Measurements from ENCODE around the gene ROR1. TPM values are rescaled to one million over a fixed set of nuclear protein-coding genes. Genes with fewer than 3 reads are reported as not detected.

The ROR1 gene
- total and polyA plus RNA-seq, 10 of the 15 experiments (the other 5 are each of a cell fraction or from before 2014, with no cell fraction given), result 0.02 to 0.08 (median 0.05) TPM; not detected in 6

DNA sequence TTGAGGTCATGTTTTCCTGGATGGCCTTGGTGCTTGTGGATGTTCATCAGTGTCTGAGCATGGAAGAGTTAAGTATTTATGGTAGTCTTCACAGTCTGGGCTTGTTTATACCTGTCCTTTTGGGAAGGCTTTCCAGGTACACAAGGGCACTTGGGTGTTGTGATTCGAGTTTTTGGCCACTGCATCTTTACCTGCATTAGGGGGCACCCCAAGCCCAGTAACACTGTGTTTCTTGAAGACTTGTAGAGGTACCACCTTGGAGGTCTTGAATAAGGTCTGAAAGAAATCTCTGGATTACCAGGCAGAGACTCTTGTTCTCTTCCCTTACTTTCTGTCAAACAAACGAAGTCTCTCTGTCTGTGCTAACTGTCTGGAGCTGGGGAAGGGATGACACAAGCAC is 34.4 kb upstream of the ROR1 start (continued):
- TF ChIP-seq POLR2AphosphoS5 (IDR thresholded peaks at IDR 0.05; ENCODE audit: low read length) (no peak), ZBTB4 (CRISPR knock-in tag; IDR thresholded peaks at IDR 0.05) (no peak), HDAC2 (IDR thresholded peaks at IDR 0.05) (no peak)

DNA sequence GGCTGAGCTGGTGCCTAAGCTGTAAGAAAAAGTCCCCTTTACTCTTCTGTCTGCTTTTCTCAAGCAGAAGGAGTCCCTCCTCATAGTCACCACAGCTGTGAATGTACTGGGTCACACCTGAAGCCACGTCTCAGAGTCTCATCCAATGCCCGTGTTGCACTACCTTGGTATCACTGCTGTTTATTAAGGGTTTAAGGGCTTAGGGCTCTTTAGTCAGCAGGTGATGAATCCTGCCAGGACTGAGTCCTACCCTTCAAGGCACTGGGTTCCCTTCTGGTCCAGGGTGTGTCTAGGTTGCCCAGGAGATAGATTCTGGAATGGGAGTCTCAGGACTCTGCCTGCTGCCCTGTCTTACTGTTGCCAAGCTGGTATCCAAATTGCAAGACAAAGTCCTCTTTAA is 33.4 kb upstream of the ROR1 start:
- Histone ChIP-seq H3K36me3 (ENCODE audit: control insufficient read depth in 2 of 2, insufficient read depth in 2 of 2, low read length in 1 of 2) (no peaks in the 10 kb centered on the region), H3K9me3 (replicated peaks; ENCODE audit: control insufficient read depth, insufficient read depth, low read length) (no peaks in the 10 kb centered on the region), H3K4me3 (no peak overlapping the region), H3K79me2 (ENCODE audit: control insufficient read depth, insufficient read depth, low read length) (no peaks in the 10 kb centered on the region), H2AFZ (ENCODE audit: control insufficient read depth, low read depth, low read length) (no peak overlapping the region), H3K27me3 (replicated peaks in 1 of 2; ENCODE audit: control insufficient read depth in 2 of 2, insufficient read depth in 2 of 2, low read length in 1 of 2) (no peaks in the 10 kb centered on the region; a peak in 1 of 4 replicates), H3K4me2 (ENCODE audit: control insufficient read depth, insufficient read depth) (no peak overlapping the region), H3K27ac (ENCODE audit: control insufficient read depth, insufficient read depth) (no peak overlapping the region), H4K20me1 (ENCODE audit: control insufficient read depth, insufficient read depth) (no peaks in the 10 kb centered on the region), H3K9ac (ENCODE audit: control insufficient read depth, insufficient read depth, low read length) (no peak overlapping the region), H3K4me1 (ENCODE audit: control insufficient read depth, insufficient read depth, low read length) (no peaks in the 10 kb centered on the region)
- BruUV-seq (replicated peaks), result no TSS peak
- 0% methylated on average over 2 of the region's 2 CpGs for WGBS (ENCODE audit: insufficient coverage, insufficient replicate concordance, low lambda C conversion rate, missing lambda C conversion rate)
- no peak for DNase-seq (ENCODE audit: low read depth, low spot score)
- in situ Hi-C loops (cut with MboI) (no loop called here), intact Hi-C loops (cut with micrococcal nuclease; ENCODE audit: unreplicated experiment) (no loop called here)
- ChIA-PET RAD21 (ENCODE audit: unreplicated experiment) (no interaction called here), CTCF (interaction anchor here (1.0 to 1.5 kb wide), 2 partner anchors 17 to 169 kb away, joined by 3 to 4 read pairs; no protein-coding TSS in a partner anchor), POLR2A (no interaction called here), SMC1A (ENCODE audit: uncharacterized antibody, unreplicated experiment) (interaction anchor here (1.1 kb wide), 1 partner anchor 174 kb away, joined by 3 read pairs; no protein-coding TSS in a partner anchor)
- no peak for FAIRE-seq
- ATAC-seq, result no peak
- TF ChIP-seq MTA3 (IDR thresholded peaks at IDR 0.05; ENCODE audit: borderline replicate concordance, low read length) (no peak), ZZZ3 (IDR thresholded peaks at IDR 0.05; ENCODE audit: control insufficient read depth, insufficient read length, low read depth) (no peak), YY1 (IDR thresholded peaks at IDR 0.05; ENCODE audit: low read depth, low read length) (no peak), POLR2AphosphoS2 (IDR thresholded peaks at IDR 0.05; ENCODE audit: low read depth, low read length) (no peak), CHD2 (IDR thresholded peaks at IDR 0.05; ENCODE audit: borderline replicate concordance, low read depth, low read length) (no peak), ATF7 (IDR thresholded peaks at IDR 0.05; ENCODE audit: low read depth) (no peak), NR2F1 (conservative IDR thresholded peaks at IDR 0.05) (no peak), ZNF24 (IDR thresholded peaks at IDR 0.05) (no peak), TBL1XR1 (IDR thresholded peaks at IDR 0.05; ENCODE audit: low read depth, low read length) (no peak), SRF (IDR thresholded peaks at IDR 0.05; ENCODE audit: low read depth in 2 of 2, low read length in 2 of 2) (no peak), RBBP5 (conservative IDR thresholded peaks at IDR 0.05) (no peak), RELA (IDR thresholded peaks at IDR 0.05; ENCODE audit: borderline replicate concordance, partially characterized antibody) (no peak), ASH2L (IDR thresholded peaks at IDR 0.05; ENCODE audit: borderline replicate concordance, low read depth) (no peak), PAX8 (IDR thresholded peaks at IDR 0.05) (no peak)
- TF ChIP-seq, protein P1, sequence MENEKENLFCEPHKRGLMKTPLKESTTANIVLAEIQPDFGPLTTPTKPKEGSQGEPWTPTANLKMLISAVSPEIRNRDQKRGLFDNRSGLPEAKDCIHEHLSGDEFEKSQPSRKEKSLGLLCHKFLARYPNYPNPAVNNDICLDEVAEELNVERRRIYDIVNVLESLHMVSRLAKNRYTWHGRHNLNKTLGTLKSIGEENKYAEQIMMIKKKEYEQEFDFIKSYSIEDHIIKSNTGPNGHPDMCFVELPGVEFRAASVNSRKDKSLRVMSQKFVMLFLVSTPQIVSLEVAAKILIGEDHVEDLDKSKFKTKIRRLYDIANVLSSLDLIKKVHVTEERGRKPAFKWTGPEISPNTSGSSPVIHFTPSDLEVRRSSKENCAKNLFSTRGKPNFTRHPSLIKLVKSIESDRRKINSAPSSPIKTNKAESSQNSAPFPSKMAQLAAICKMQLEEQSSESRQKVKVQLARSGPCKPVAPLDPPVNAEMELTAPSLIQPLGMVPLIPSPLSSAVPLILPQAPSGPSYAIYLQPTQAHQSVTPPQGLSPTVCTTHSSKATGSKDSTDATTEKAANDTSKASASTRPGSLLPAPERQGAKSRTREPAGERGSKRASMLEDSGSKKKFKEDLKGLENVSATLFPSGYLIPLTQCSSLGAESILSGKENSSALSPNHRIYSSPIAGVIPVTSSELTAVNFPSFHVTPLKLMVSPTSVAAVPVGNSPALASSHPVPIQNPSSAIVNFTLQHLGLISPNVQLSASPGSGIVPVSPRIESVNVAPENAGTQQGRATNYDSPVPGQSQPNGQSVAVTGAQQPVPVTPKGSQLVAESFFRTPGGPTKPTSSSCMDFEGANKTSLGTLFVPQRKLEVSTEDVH (IDR thresholded peaks at IDR 0.05; ENCODE audit: low read depth, partially characterized antibody), result no peak
- TF ChIP-seq, protein P2, sequence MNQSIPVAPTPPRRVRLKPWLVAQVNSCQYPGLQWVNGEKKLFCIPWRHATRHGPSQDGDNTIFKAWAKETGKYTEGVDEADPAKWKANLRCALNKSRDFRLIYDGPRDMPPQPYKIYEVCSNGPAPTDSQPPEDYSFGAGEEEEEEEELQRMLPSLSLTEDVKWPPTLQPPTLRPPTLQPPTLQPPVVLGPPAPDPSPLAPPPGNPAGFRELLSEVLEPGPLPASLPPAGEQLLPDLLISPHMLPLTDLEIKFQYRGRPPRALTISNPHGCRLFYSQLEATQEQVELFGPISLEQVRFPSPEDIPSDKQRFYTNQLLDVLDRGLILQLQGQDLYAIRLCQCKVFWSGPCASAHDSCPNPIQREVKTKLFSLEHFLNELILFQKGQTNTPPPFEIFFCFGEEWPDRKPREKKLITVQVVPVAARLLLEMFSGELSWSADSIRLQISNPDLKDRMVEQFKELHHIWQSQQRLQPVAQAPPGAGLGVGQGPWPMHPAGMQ (IDR thresholded peaks at IDR 0.05; ENCODE audit: borderline replicate concordance), result no peak
